ENCODE results near the gene NKX2-2. TPM values are rescaled to one million over a fixed set of nuclear protein-coding genes. Genes with fewer than 3 reads are reported as not detected.
"Not testable (repeated sequence)": the region's sequence is repeated elsewhere in the genome, so short reads cannot be mapped to it uniquely, and the experiment has no call there.

NKX2-2 gene
- total RNA-seq, 1 experiment from 2014 or later, result 3.1 TPM

GRCh38 chr20:21501184-21501583, 12.7 kb downstream of the NKX2-2 start:
- Histone ChIP-seq H3K36me3 (no peaks in the 10 kb centered on the region), H3K27me3 (no peaks in the 10 kb centered on the region), H3K9me3 (no peaks in the 10 kb centered on the region), H3K4me3 (no peak overlapping the region)
- no peak for DNase-seq

DNA sequence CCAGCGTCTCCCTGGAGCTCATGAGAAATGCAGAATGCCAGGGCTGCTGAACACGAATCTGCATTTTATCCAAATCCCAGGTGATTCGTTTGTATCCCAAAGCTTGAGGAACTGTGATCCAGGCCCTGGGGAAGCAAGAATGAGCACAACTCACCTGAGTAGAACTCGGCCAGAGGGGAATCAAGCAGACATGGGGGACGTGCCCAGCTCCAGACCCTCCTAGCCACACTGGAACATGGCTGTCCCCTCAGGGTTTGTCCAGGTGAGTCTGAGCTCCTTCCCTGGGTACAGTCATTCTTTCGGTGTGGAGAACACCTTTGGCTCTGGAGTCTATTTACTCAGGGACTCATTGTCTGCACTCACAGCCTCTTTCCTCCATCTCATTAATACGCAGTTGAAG, 13.3 kb downstream of the NKX2-2 start:
- no peaks in the 10 kb centered on the region for H3K36me3 ChIP-seq

GRCh38 chr20:21499641-21500040, 14.2 kb downstream of the NKX2-2 start:
- no peaks in the 10 kb centered on the region for H3K9me3 ChIP-seq
- no peaks in the 10 kb centered on the region for H3K36me3 ChIP-seq
- H3K4me3 ChIP-seq, result no peak overlapping the region
- H3K27me3 ChIP-seq, result no peaks in the 10 kb centered on the region
- no peak for DNase-seq

More for the DNA sequence above, 13.3 kb downstream of the NKX2-2 start:
- Histone ChIP-seq H3K9me3 (no peaks in the 10 kb centered on the region), H3K4me3 (no peak overlapping the region), H3K27me3 (no peaks in the 10 kb centered on the region)
- DNase-seq, result no peak

- DNase-seq, result peak; percentile 22
- no peaks in the 10 kb centered on the region for H3K36me3 ChIP-seq
- H3K27me3 ChIP-seq, result no peaks in the 10 kb centered on the region
- no peak overlapping the region for H3K4me3 ChIP-seq
- no peaks in the 10 kb centered on the region for H3K9me3 ChIP-seq
These were observed 15.2 kb downstream of the NKX2-2 start for GRCh38 chr20:21498635-21499034.

- Histone ChIP-seq H3K27me3 (no peaks in the 10 kb centered on the region), H3K4me3 (no peak overlapping the region), H3K36me3 (no peaks in the 10 kb centered on the region), H3K9me3 (no peaks in the 10 kb centered on the region)
- no peak for DNase-seq
These were observed 15.7 kb downstream of the NKX2-2 start for GRCh38 chr20:21498195-21498594.

DNA sequence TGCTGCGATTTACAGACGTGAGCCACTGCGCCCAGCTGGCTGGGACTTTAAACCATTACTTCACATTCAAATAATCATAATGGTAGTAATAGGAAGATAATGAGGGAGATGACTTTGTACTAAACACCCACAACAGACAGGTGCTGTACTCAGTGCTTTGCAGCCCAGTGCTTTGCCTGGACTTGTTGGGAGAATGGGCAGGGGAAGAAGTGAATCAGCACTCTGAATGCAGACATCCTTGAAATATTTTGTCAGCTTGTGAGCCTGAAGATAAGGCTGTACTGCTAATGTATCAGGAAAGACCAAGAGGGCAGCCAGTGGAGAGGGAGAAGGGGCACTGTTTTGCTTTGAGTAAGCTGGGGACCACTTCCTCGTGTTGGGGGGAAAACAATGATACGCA, 17.4 kb downstream of the NKX2-2 start:
- no peak for DNase-seq
- Histone ChIP-seq H3K9me3 (no peaks in the 10 kb centered on the region), H3K27me3 (no peaks in the 10 kb centered on the region), H3K36me3 (no peaks in the 10 kb centered on the region), H3K4me3 (no peak overlapping the region)

DNA sequence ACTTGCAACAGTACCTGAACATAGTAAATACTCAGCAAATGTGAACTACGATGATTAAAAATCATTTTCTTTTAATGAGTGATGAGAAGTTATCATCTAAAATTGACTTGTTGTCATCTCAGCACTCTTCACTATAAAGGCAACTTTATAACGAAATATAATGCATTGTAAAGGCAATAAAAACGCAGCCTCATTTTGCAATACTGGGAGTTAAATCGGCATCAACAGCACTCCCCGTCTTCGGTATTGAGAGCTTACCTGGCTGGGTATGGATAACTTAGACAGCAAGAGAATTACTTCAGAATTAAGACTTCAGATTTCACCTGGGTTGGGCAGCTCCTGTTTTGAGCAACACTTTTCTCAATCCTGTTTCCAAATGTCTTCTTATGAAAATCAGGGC, 20.8 kb downstream of the NKX2-2 start:
- Histone ChIP-seq H3K4me3 (no peak overlapping the region), H3K27me3 (no peaks in the 10 kb centered on the region), H3K9me3 (no peaks in the 10 kb centered on the region), H3K36me3 (no peaks in the 10 kb centered on the region)
- no peak for DNase-seq

DNA sequence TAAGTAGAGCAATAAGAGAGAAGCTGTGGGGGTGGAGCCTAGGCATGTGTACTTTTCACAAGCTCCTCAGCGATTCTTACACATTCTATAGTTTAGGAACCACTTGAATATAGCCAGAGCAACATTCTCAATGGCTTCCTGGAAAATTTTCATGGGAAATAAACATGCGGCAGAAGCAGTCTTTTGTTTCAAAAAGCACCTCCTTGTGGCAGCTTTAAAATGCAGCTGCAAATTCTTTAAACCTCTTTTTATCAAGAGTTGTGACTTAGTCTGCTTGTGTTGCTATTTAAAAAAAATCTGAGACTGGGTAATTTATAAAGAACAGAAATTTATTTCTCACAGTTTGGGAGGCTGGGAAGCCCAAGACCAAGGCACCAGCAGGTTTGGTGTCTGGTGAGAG, 23.8 kb downstream of the NKX2-2 start:
- H3K4me3 ChIP-seq, result no peak overlapping the region
- H3K36me3 ChIP-seq, result no peaks in the 10 kb centered on the region
- DNase-seq, result no peak
- H3K27me3 ChIP-seq, result no peaks in the 10 kb centered on the region
- no peaks in the 10 kb centered on the region for H3K9me3 ChIP-seq

DNA sequence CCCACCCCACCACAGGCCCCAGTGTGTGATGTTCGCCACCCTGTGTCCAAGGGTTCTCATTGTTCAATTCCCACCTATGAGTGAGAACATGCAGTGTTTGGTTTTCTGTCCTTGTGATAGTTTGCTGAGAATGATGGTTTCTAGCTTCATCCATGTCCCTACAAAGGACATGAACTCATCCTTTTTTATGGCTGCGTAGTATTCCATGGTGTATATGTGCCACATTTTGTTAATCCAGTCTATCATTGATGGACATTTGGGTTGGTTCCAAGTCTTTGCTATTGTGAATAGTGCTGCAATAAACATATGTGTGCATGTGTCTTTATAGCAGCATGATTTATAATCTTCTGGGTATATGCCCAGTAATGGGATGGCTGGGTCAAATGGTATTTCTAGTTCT, 33.7 kb downstream of the NKX2-2 start:
- H3K36me3 ChIP-seq, H3K27me3 ChIP-seq, DNase-seq: not testable (repeated sequence)

DNA sequence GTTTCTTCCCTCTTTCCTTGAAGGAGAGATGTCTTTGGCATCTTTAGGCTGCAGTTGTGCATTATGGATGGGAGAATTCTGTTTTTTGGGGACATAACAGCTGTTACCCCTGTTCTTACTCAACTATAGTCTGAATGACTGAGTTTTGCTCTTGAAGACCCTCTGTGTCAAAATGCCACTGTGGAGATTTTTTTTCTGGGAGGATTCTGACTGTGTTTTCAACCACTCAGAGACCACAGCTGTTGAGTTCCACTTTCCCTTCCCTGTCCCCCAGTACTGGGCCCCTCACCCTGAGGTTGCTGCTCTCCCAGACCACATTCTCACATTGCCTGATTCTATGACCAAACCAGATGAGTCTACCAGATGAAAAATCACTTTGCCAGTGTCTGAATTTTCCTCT, 48.1 kb downstream of the NKX2-2 start:
- Histone ChIP-seq H3K9me3 (no peaks in the 10 kb centered on the region), H3K27me3 (no peaks in the 10 kb centered on the region), H3K4me3 (no peak overlapping the region), H3K36me3 (no peaks in the 10 kb centered on the region)
- DNase-seq, result no peak

More for the DNA sequence above, 33.7 kb downstream of the NKX2-2 start:
- not testable (repeated sequence) for H3K9me3 ChIP-seq, H3K4me3 ChIP-seq

DNA sequence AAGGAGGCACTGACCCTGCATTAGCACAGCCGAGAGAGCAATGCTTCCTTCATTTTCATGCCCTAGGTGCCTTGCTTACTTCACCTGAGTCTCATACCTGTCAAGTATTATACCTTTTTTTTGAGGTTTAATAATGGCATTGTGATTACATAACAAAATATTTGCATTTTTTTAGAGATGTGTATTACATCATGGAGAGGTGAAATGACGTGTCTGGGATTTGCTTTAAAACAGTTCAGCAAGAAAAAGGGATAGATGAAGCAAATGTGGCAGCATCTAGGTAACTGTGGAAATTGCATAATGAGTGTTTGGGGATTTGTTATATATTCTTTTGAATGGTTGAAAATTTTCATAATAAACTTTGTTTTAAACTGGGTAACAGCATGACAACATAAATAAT, 48.9 kb downstream of the NKX2-2 start:
- Histone ChIP-seq H3K27me3 (no peaks in the 10 kb centered on the region), H3K9me3 (no peaks in the 10 kb centered on the region), H3K4me3 (no peak overlapping the region), H3K36me3 (no peaks in the 10 kb centered on the region)
- DNase-seq, result no peak

Other genes starting within 250 kb of the NKX2-2 start
- gene XRN2, start 210.7 kb downstream of the NKX2-2 start, total RNA-seq (2014; rRNA removed; shearing (Covaris generic); ENCODE audit: low replicate concordance), result 79.9 and 105 TPM in 2 replicates
- not detected in 2 replicates for gene NKX2-4, start 116.5 kb downstream of the NKX2-2 start, total RNA-seq (2014; rRNA removed; shearing (Covaris generic); ENCODE audit: low replicate concordance)
- gene PAX1, start 191.6 kb upstream of the NKX2-2 start, total RNA-seq (2014; rRNA removed; shearing (Covaris generic); ENCODE audit: low replicate concordance), result not detected in 2 replicates